Naive thymus-derived CD4-positive, alpha-beta T cell (primary cell): ENCODE results near the gene GIPC2. TPM values are rescaled to one million over a fixed set of nuclear protein-coding genes. Genes with fewer than 3 reads are reported as not detected.

Source experiments
- ATAC-seq: fragments of 150-1000 bp; cut with Tn5 transposase; 2 replicates; pipeline ENCODE4 v1.10.0; 2021; ENCODE audit warnings: mild to moderate bottlenecking, moderate library complexity
- CTCF ChIA-PET: fragments of 350-600 bp; sonication (Branson Sonifier 250); formaldehyde crosslinking; loops from one replicate; lab custom pipeline; 2021; ENCODE audit warnings: antibody characterized with exemption; lab: Charles Lee
- POLR2A ChIA-PET: fragments of 350-600 bp; sonication (Branson Sonifier 250); formaldehyde crosslinking; loops from one replicate; lab custom pipeline; 2021; ENCODE audit warnings: antibody characterized with exemption, inconsistent platforms; lab: Charles Lee
- DNase-seq, 9 donors: peaks; one replicate each; pipeline versions ENCODE4 v3.0.0 to v3.0.0-alpha.2; 2020 to 2022; ENCODE audit warnings: mixed read lengths in 1 of 9
- H3K27ac ChIP-seq: one replicate; pipeline ENCODE4 v1.7.0; 2013; ENCODE audit warnings: mild to moderate bottlenecking, low read depth, low read length, moderate library complexity
- H3K27me3 ChIP-seq, 2 donors: one replicate each; pipeline ENCODE4 v1.7.0; 2013; ENCODE audit warnings: low read length in 2 of 2, mild to moderate bottlenecking in 2 of 2, moderate library complexity in 2 of 2; ENCODE audit not compliant: control insufficient read depth in 2 of 2, insufficient read depth in 2 of 2
- H3K36me3 ChIP-seq, 3 experiments: 1 replicate in 2 of 3; 2 replicates in 1 of 3; pipeline ENCODE4 v1.7.0; 2013; ENCODE audit warnings: low read length in 3 of 3, mild to moderate bottlenecking in 3 of 3, moderate library complexity in 1 of 3; ENCODE audit not compliant: insufficient read depth in 3 of 3, control insufficient read depth in 2 of 3
- H3K4me1 ChIP-seq, 2 donors: one replicate each; pipeline ENCODE4 v1.7.0; 2013; ENCODE audit warnings: low read length in 2 of 2, mild to moderate bottlenecking in 2 of 2, moderate library complexity in 1 of 2; ENCODE audit not compliant: control insufficient read depth in 2 of 2, insufficient read depth in 2 of 2
- H3K4me3 ChIP-seq: 2 replicates; pipeline ENCODE4 v1.7.0; 2013; ENCODE audit warnings: mild to moderate bottlenecking, low read length
- H3K9me3 ChIP-seq, 3 experiments: 1 replicate in 2 of 3; 2 replicates in 1 of 3; pipeline ENCODE4 v1.7.0; 2013; ENCODE audit warnings: low read length in 3 of 3; ENCODE audit not compliant: control insufficient read depth in 2 of 3
- H3K27ac Mint-ChIP-seq, 9 donors: one replicate each; pipeline ENCODE4 v1.8.0; 2020 to 2022; ENCODE audit warnings: mixed read lengths in 9 of 9, mild to moderate bottlenecking in 8 of 9, moderate library complexity in 5 of 9, inconsistent platforms in 2 of 9
- H3K27me3 Mint-ChIP-seq, 5 donors: one replicate each; pipeline ENCODE4 v1.8.0; 2021 to 2022; ENCODE audit warnings: mixed read lengths in 5 of 5, mild to moderate bottlenecking in 1 of 5
- H3K36me3 Mint-ChIP-seq, 5 donors: one replicate each; pipeline ENCODE4 v1.8.0; 2020 to 2022; ENCODE audit warnings: mixed read lengths in 5 of 5, mild to moderate bottlenecking in 3 of 5, inconsistent platforms in 1 of 5
- H3K4me1 Mint-ChIP-seq, 7 donors: one replicate each; pipeline ENCODE4 v1.8.0; 2020 to 2022; ENCODE audit warnings: mixed read lengths in 7 of 7, mild to moderate bottlenecking in 3 of 7, inconsistent platforms in 1 of 7
- H3K4me3 Mint-ChIP-seq, 10 donors: one replicate each; pipeline ENCODE4 v1.8.0; 2020 to 2022; ENCODE audit warnings: mild to moderate bottlenecking in 10 of 10, mixed read lengths in 10 of 10, moderate library complexity in 6 of 10, inconsistent platforms in 2 of 10
- H3K9me3 Mint-ChIP-seq, 11 donors: one replicate each; pipeline ENCODE4 v1.8.0; 2020 to 2022; ENCODE audit warnings: mixed read lengths in 11 of 11, mild to moderate bottlenecking in 4 of 11, inconsistent platforms in 1 of 11, moderate library complexity in 1 of 11
- intact Hi-C, 2 donors: fragments of 100-400 bp; cut with micrococcal nuclease; formaldehyde crosslinking; loops; one replicate each; pipeline ENCODE4 v1.15.1; 2023
- polyA plus RNA-seq, 2 donors: library from polyadenylated mRNA; unstranded; fragments of 300-500 nt; fragmentation: Illumina TruSeq; gene quantifications; one replicate each; pipeline ENCODE4 v1.2.3, GENCODE V29; 2021
- total RNA-seq, 6 experiments: library from RNA in 5 of 6; stranded (reverse) in 5 of 6; gene quantifications; 1 replicate in 5 of 6; 2 replicates in 1 of 6; pipeline ENCODE4 v1.2.3 and lab custom pipeline; 2021 to 2026

Gene GIPC2
- total and polyA plus RNA-seq, 7 experiments from 2014 or later: 0.05 to 0.60 (median 0.44) TPM; not detected in 3

DNA sequence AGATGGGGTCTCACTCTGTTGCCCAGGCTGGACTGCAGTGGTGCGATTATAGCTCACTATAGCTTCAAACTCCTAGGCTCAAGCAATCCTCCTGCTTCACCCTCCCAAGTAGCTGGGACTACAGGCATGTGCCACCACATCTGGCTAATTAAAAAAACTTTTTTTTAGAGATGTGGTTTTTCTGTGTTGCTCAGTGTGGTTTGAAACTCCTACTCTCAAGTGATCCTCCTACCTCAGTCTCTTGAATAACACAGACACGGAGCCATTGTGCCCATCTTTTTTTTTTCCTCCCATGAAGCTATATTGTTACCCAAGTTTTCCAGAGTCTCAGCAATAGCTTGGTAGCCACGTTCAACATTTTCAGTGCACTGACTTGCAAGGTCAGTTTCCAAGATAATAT lies 2.7 kb downstream of the GIPC2 start:
- H3K4me1 Mint-ChIP-seq: peaks cover 6 to 28% (median 19%) of the 10 kb centered on the region in 7 donors
- ChIA-PET CTCF (no interaction called here), POLR2A (no interaction called here)
- H3K27me3 Mint-ChIP-seq: peaks cover 45 to 54% (median 50%) of the 10 kb centered on the region in 5 donors
- no peak overlapping the region for H3K4me3 ChIP-seq
- H3K27ac Mint-ChIP-seq: no peak overlapping the region
- no peak overlapping the region for H3K27ac ChIP-seq
- no peaks in the 10 kb centered on the region for H3K36me3 ChIP-seq
- H3K9me3 ChIP-seq: no peaks in the 10 kb centered on the region
- intact Hi-C loops: no loop called here
- no peak for DNase-seq
- no peaks in the 10 kb centered on the region for H3K4me1 ChIP-seq
- no peak for ATAC-seq
- H3K4me3 Mint-ChIP-seq: no peak overlapping the region
- H3K27me3 ChIP-seq: peaks cover 0 to 19% of the 10 kb centered on the region in 2 donors
- H3K9me3 Mint-ChIP-seq: no peaks in the 10 kb centered on the region
- H3K36me3 Mint-ChIP-seq: peaks cover 0 to 4% (median 0%) of the 10 kb centered on the region in 5 donors

DNA sequence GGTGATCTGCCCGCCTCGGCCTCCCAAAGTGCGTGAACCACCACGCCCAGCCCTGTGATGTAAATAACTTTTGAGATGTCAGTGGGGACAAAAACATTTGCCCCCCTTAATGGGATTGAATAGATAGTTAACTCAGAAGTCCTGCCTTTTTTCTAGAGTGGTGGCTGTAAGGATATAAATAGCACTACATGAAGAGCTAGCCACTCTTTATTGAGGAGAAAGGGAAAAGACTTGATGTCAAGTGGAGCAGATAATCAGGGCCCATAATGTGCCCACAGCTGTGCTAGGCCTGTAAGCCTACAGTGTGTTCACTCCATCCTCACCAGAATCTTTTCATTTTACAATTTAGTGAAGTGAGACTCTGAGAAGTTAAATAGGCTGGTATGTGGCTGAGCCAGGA lies 3.6 kb downstream of the GIPC2 start:
- H3K36me3 Mint-ChIP-seq: peaks cover 0 to 4% (median 0%) of the 10 kb centered on the region in 5 donors
- ChIA-PET CTCF (interaction anchor here (0.6 kb wide), 1 partner anchor 693 kb away, joined by 9 read pairs; no protein-coding TSS in a partner anchor), POLR2A (interaction anchor here (1.0 kb wide), 1 partner anchor 44 kb away, joined by 3 read pairs; no protein-coding TSS in a partner anchor)
- peaks cover 0 to 19% of the 10 kb centered on the region in 2 donors for H3K27me3 ChIP-seq
- H3K36me3 ChIP-seq: no peaks in the 10 kb centered on the region
- H3K27ac Mint-ChIP-seq: no peak overlapping the region
- no peak overlapping the region for H3K4me3 ChIP-seq
- H3K4me1 ChIP-seq: no peaks in the 10 kb centered on the region
- DNase-seq: no peak
- intact Hi-C loops: no loop called here
- no peak overlapping the region for H3K4me3 Mint-ChIP-seq
- no peak for ATAC-seq
- no peak overlapping the region for H3K27ac ChIP-seq
- no peaks in the 10 kb centered on the region for H3K9me3 Mint-ChIP-seq
- H3K27me3 Mint-ChIP-seq: peaks cover 43 to 53% (median 47%) of the 10 kb centered on the region in 5 donors
- H3K4me1 Mint-ChIP-seq: peaks cover 6 to 28% (median 18%) of the 10 kb centered on the region in 7 donors
- no peaks in the 10 kb centered on the region for H3K9me3 ChIP-seq

DNA sequence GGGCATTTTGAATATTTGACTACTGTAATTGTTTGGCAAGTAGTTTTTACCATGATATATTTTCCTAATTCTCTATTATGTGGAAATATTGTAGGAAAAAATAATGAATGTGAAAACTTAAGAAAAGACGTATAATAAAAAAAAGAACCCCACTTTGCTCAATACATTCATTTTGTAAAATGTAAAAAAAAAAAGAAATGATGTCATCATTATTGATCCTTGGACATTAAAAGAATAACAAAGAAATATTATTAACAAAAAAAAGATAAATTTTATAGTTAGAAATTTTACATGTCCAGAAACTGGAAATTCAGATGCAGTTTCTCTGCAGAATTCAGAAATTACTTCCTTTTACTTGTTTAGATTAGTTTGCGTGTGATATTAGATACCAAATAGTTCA lies 5.2 kb downstream of the GIPC2 start:
- H3K4me1 Mint-ChIP-seq: peaks cover 0 to 21% (median 8%) of the 10 kb centered on the region in 7 donors
- peaks cover 0 to 8% (median 0%) of the 10 kb centered on the region in 11 donors for H3K9me3 Mint-ChIP-seq
- Histone ChIP-seq H3K27ac (no peak overlapping the region), H3K27me3 (peaks cover 0 to 14% of the 10 kb centered on the region in 2 donors), H3K4me1 (no peaks in the 10 kb centered on the region), H3K9me3 (no peaks in the 10 kb centered on the region), H3K36me3 (no peaks in the 10 kb centered on the region), H3K4me3 (no peak overlapping the region)
- CTCF ChIA-PET: no interaction called here
- no peak overlapping the region for H3K27ac Mint-ChIP-seq
- peaks cover 30 to 46% (median 32%) of the 10 kb centered on the region in 5 donors for H3K27me3 Mint-ChIP-seq
- peaks cover 0 to 9% (median 0%) of the 10 kb centered on the region in 5 donors for H3K36me3 Mint-ChIP-seq
- H3K4me3 Mint-ChIP-seq: no peak overlapping the region
- POLR2A ChIA-PET: no interaction called here
- DNase-seq (no peak), ATAC-seq (no peak)
- intact Hi-C loops: no loop called here

DNA sequence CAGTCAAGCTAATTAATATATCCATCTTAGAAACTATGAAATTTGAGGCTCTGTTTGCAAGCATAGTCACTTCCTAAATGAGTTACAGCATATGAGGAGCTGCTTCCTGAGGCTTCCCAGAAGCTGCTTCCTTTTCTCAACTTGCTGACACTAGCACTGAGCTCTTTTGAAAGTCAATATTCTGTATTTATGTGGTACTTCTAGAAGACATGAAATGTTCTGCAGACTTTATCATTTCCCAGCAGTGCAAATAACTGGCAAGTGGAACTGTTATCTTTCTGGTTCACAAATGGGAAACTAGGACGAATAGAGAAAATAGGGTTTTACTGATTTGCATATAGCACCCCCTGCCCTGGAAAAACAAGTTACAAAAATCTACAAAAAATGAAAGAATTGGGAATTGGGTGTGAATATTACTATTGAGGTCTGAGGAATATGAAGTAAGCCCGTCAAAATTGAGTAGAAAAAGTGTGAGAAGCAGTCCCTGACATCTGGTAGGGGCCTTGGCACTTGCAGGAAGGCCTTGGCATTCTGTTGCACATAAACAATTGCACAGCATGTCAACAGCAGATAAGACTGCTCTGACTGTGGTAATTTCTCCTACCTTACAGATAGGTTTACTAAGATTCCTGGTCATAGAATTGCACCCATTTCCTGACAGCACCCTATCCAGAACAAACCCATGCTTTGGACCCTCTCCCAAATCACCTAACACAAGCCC lies 7.1 kb downstream of the GIPC2 start:
- H3K4me1 Mint-ChIP-seq: peaks cover 0 to 11% (median 0%) of the 10 kb centered on the region in 7 donors
- Histone ChIP-seq H3K36me3 (no peaks in the 10 kb centered on the region), H3K27ac (no peak overlapping the region), H3K9me3 (no peaks in the 10 kb centered on the region), H3K27me3 (no peaks in the 10 kb centered on the region), H3K4me3 (no peak overlapping the region), H3K4me1 (no peaks in the 10 kb centered on the region)
- no peak overlapping the region for H3K4me3 Mint-ChIP-seq
- ChIA-PET CTCF (interaction anchor here (0.6 kb wide), 1 partner anchor 1974 kb away, joined by 3 read pairs; no protein-coding TSS in a partner anchor), POLR2A (no interaction called here)
- DNase-seq (no peak), ATAC-seq (no peak)
- no peak overlapping the region for H3K27ac Mint-ChIP-seq
- intact Hi-C loops: no loop called here
- peaks cover 16 to 29% (median 20%) of the 10 kb centered on the region in 5 donors for H3K27me3 Mint-ChIP-seq
- H3K36me3 Mint-ChIP-seq: peaks cover 0 to 5% (median 0%) of the 10 kb centered on the region in 5 donors
- H3K9me3 Mint-ChIP-seq: peaks cover 0 to 8% (median 0%) of the 10 kb centered on the region in 11 donors

DNA sequence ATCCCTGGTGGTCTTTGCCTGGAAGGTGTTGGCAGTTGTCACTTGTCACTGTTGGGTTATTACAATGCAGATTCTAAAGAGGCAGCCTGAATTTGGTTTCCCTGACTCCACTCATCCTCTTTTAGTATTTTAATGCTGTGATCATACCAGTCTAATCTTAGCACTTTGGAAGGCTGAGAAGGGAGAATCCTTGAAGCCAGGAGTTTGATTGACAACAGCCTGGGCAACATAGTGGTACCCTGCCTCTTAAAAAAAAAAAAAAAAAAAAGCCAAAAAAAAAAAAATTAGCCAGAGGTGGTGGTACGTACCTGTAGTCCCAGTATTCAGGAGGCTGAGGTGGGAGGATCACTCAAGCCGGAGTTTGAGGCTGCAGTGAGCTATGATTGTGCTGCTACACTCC lies 7.7 kb downstream of the GIPC2 start:
- Mint-ChIP-seq H3K27me3 (peaks cover 12 to 28% (median 15%) of the 10 kb centered on the region in 5 donors), H3K36me3 (peaks cover 0 to 5% (median 0%) of the 10 kb centered on the region in 5 donors), H3K27ac (no peak overlapping the region), H3K9me3 (peaks cover 0 to 8% (median 0%) of the 10 kb centered on the region in 11 donors), H3K4me1 (peaks cover 0 to 10% (median 0%) of the 10 kb centered on the region in 7 donors), H3K4me3 (no peak overlapping the region)
- H3K27ac ChIP-seq: no peak overlapping the region
- intact Hi-C loops: no loop called here
- ChIA-PET POLR2A (no interaction called here), CTCF (no interaction called here)
- H3K36me3 ChIP-seq: no peaks in the 10 kb centered on the region
- no peaks in the 10 kb centered on the region for H3K27me3 ChIP-seq
- no peaks in the 10 kb centered on the region for H3K9me3 ChIP-seq
- no peak for ATAC-seq
- H3K4me3 ChIP-seq: no peak overlapping the region
- no peak for DNase-seq
- H3K4me1 ChIP-seq: no peaks in the 10 kb centered on the region

DNA sequence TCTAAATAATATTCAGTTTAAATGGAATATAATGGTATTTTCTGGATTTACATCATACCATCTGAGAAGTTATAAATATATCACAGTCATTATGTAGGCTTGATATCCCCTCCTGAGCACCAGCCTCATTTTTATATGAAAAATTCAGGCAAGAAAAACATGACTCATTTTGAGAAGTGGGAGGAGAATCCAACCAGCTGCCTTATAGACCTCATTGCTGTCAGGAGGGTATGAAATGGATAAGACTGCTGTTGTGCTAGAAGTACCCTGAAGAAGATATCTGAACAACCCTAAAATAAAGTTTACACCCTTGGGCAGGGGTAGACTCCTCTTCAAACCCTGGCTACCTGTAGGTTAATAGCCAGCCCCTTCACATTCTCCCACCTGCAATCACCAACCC lies 8.8 kb downstream of the GIPC2 start:
- no peaks in the 10 kb centered on the region for H3K27me3 ChIP-seq
- Mint-ChIP-seq H3K27ac (no peak overlapping the region), H3K4me1 (peaks cover 0 to 8% (median 0%) of the 10 kb centered on the region in 7 donors), H3K27me3 (peaks cover 6 to 17% (median 7%) of the 10 kb centered on the region in 5 donors), H3K4me3 (no peak overlapping the region), H3K9me3 (peaks cover 0 to 8% (median 0%) of the 10 kb centered on the region in 11 donors), H3K36me3 (peaks cover 0 to 5% (median 0%) of the 10 kb centered on the region in 5 donors)
- H3K36me3 ChIP-seq: no peaks in the 10 kb centered on the region
- intact Hi-C loops: no loop called here
- CTCF ChIA-PET: interaction anchor here (1.2 kb wide), 1 partner anchor 54 kb away, joined by 3 read pairs; no protein-coding TSS in a partner anchor
- H3K27ac ChIP-seq: no peak overlapping the region
- DNase-seq: no peak
- POLR2A ChIA-PET: no interaction called here
- no peaks in the 10 kb centered on the region for H3K4me1 ChIP-seq
- no peaks in the 10 kb centered on the region for H3K9me3 ChIP-seq
- ATAC-seq: no peak
- no peak overlapping the region for H3K4me3 ChIP-seq
